GM12864 (cell line): ENCODE results near the gene MTERF1.
A peak's percentile ranks its signal among the peaks of the same experiment; 100 is the strongest.

Experiments
- DNase-seq: peaks from one replicate; pipeline ENCODE4 v3.0.0-alpha.2; 2011; ENCODE audit warnings: low read depth
- H3K4me3 ChIP-seq: 2 replicates; pipeline ENCODE4 v1.5.1; 2011; ENCODE audit warnings: mild to moderate bottlenecking, low read depth, low read length, control low read depth
- TF ChIP-seq, protein P1 (sequence below): IDR thresholded peaks from 2 replicates; pipeline ENCODE4 v1.5.1; 2011; ENCODE audit warnings: low read depth, mild to moderate bottlenecking, moderate library complexity, low read length, control low read depth, inconsistent platforms; ENCODE audit errors: missing control alignments

MTERF1 gene

DNA sequence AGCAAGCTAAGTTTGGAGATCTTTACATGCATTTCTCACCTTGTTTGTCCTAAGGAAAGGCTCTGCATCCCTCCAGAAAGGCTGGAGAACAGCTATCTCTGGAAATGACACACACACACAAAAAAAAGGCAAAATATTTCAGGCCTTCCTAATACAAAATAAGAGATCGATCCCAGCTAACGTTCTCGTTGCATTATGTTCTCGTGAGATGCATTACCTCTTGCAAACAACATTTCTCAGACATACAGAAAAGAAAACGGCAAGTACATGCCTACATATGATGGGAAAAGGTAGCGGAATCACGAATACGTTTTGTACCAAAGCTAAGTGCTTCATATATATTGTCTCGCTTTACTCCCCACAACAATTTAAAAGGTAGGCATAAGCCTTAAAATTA, 488 bp downstream of the MTERF1 start:
- peak overlapping the region; percentile 99 for H3K4me3 ChIP-seq
- DNase-seq, result no peak
- TF ChIP-seq, protein P1, sequence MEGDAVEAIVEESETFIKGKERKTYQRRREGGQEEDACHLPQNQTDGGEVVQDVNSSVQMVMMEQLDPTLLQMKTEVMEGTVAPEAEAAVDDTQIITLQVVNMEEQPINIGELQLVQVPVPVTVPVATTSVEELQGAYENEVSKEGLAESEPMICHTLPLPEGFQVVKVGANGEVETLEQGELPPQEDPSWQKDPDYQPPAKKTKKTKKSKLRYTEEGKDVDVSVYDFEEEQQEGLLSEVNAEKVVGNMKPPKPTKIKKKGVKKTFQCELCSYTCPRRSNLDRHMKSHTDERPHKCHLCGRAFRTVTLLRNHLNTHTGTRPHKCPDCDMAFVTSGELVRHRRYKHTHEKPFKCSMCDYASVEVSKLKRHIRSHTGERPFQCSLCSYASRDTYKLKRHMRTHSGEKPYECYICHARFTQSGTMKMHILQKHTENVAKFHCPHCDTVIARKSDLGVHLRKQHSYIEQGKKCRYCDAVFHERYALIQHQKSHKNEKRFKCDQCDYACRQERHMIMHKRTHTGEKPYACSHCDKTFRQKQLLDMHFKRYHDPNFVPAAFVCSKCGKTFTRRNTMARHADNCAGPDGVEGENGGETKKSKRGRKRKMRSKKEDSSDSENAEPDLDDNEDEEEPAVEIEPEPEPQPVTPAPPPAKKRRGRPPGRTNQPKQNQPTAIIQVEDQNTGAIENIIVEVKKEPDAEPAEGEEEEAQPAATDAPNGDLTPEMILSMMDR, result no peak

DNA sequence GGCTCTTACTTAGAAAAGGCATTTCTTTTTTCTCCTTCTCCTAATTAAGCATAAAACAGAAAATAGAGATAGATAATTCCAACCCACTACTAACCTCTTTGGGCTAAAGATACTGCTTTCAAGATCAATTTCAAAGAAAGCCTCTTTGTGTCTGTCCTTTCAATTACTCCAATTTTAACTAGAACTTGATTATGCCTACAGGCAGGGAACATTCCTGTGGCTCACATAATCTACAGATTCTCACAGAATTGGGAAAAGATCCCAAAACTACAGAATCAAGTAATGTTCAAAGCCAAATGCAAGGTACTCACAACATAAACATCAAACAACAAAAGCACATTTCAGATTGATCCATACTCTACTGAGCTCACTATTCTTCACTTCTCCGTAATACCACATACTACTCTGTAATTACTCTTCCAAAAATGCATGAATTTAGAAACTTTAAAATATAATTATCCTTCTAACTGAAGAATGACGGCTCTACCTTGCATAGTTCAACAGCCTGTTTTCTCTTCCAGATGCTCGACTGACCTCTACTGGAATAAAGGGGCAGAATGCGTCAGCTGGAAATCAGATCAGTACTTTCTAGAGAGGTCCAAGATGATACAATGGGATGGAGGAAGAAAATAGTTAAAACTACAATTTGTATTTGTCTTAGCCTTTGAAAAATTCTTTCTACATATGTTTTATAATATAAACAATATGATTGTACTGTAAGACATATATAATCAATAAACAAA, 3.9 kb downstream of the MTERF1 start:
- no peak for DNase-seq
- TF ChIP-seq, protein P1, result no peak
- no peak overlapping the region for H3K4me3 ChIP-seq

DNA sequence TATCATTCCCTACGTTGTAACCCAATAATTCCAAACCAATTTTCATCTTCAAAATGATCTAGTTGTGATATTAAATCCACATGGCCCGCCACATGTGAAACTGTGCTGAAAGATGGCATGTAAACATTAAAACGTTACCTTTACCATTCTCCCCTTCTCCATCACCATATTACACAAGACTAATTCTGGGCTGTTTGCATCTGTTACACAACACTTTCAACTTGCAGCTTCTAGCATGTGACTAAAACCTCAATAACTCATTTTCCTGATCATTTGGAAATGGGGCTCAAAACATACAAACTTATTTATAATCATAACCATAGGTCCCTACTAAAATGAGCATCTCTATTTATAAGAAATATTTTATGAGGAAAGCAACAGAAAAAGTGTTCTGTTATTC, 4.7 kb downstream of the MTERF1 start:
- TF ChIP-seq, protein P1, result no peak
- DNase-seq, result no peak
- no peak overlapping the region for H3K4me3 ChIP-seq

DNA sequence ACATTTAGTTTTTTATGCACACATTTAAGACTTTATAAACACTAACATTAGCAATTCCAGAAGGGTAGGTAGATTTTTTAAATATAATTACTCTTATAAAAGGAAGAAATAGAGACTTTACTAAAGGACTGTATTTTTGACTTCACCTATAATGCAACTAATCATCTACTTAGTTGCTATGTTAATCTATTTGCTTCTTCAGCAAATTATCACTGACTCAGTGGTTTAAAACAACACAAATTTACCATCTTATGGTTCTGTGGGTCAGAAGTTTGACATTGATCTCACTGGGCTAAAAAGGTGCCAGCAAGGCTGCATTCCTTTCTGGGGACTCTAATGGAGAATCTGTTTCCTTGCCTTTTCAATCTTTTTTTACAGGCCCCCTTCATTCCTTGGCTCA, 7.6 kb downstream of the MTERF1 start:
- no peak for DNase-seq
- TF ChIP-seq, protein P1, result no peak
- no peak overlapping the region for H3K4me3 ChIP-seq

DNA sequence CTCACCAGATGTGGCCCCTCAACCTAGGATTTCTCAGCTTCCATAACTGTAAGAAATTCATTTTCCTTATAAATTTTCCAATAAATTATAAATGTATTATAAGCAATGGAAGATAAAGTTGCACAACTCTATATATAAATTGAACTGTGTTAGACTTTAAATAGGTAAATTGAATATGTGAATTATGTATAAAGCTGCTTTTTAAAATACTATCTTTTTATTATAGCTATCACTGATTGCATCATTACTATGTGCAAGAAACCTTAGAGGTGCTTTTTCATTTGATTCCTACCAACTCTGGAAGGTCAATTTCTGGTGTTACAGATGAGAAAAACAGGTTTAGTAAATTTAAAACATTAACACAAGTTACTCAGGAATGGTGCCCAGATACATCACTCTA, 8.4 kb downstream of the MTERF1 start:
- TF ChIP-seq, protein P1, result no peak
- no peak overlapping the region for H3K4me3 ChIP-seq
- no peak for DNase-seq

DNA sequence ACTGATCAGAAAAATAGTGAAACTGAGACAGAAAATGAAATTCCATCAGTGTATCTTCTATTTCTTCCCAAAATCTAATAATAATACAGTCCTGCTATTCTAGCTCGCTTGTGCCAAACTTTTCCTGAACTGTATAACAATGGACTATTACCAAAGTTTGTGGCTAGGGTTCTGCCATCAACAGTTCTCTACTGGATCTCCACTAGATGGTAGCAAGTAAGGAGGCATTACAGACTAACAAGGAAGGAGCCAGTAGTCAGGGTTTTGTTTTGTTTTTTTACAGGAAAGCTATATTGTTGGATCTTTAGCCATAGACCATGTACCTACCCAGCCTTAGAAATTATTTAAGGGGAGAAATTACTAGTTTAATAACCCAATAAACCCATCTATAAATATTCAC, 10.8 kb downstream of the MTERF1 start:
- DNase-seq, result no peak
- H3K4me3 ChIP-seq, result no peak overlapping the region
- TF ChIP-seq, protein P1, result no peak

DNA sequence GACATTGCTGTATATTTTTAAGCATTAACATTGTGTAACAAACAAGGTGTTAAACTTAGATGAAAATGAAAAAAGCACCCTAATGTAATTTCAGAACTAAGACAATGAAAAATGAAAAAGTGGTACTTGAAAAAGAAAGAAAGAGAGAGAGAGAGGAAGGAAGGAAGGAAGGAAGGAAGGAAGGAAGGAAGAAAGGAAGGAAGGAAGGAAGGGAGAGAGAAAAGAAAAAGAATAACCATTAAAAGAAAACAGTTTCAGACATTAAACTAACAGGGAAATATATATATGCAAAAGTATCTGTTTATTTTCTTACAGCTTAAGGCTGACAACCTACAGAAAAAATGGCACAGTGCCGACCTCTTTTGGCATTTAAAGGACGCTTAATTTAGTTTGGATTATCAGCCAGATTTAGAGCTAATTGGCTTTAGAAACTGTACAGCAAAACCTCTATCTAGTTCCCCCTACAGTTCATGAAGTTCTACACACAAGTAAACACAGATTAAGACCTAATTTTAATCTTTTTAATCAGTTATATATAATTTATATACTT, 13.8 kb downstream of the MTERF1 start:
- DNase-seq, result no peak
- no peak overlapping the region for H3K4me3 ChIP-seq
- TF ChIP-seq, protein P1, result no peak
